H7 (cell line): Measurements from ENCODE around the gene HES5. TPM values are rescaled to one million over a fixed set of nuclear protein-coding genes. Genes with fewer than 3 reads are reported as not detected.
"Not testable (repeated sequence)": the region's sequence is repeated elsewhere in the genome, so short reads cannot be mapped to it uniquely, and the experiment has no call there.

ENCODE experiments used
- DNase-seq: peaks from one replicate; pipeline ENCODE4 v3.0.0; 2012
- H3K27me3 ChIP-seq: 2 replicates; pipeline ENCODE4 v1.6.0; 2011; ENCODE audit warnings: mild to moderate bottlenecking, low read length; ENCODE audit not compliant: control insufficient read depth, insufficient read depth
- H3K36me3 ChIP-seq: replicated peaks from 2 replicates; pipeline ENCODE4 v1.5.1; 2011; ENCODE audit warnings: low read length; ENCODE audit not compliant: control insufficient read depth, insufficient read depth
- H3K4me3 ChIP-seq: 2 replicates; pipeline ENCODE4 v1.5.1; 2011; ENCODE audit warnings: low read depth, mild to moderate bottlenecking, control low read depth, low read length, moderate library complexity; ENCODE audit not compliant: insufficient read depth
- total RNA-seq: library from RNA; depleted of rRNA; stranded (reverse); fragments of >200 nt; shearing (Covaris generic); gene quantifications from 2 replicates; pipeline ENCODE4 v1.2.3, GENCODE V29; 2014; rRNA removed

Gene HES5
- 0.07 and 0.33 TPM in 2 replicates for total RNA-seq

- peaks cover 59% of the 10 kb centered on the region for H3K27me3 ChIP-seq
- H3K4me3 ChIP-seq: peak within 1 kb of the TSS; percentile 29
- H3K36me3 ChIP-seq: no peaks in the 10 kb centered on the region
- DNase-seq: peak; percentile 92
These were observed at the start of gene HES5 for GRCh38 chr1:2529784-2530512. Gene HES5, minus strand, starts transcription at chr1:2530263. Its CDS starts 99 bp downstream, at chr1:2530164.

GRCh38 chr1:2578758-2579118, 48.7 kb upstream of the HES5 start:
- no peaks in the 10 kb centered on the region for H3K27me3 ChIP-seq
- no peak for DNase-seq
- no peak overlapping the region for H3K4me3 ChIP-seq
- H3K36me3 ChIP-seq: no peaks in the 10 kb centered on the region

- not testable (repeated sequence) for H3K27me3 ChIP-seq, DNase-seq, H3K4me3 ChIP-seq, H3K36me3 ChIP-seq
These were observed 47.6 kb upstream of the HES5 start for GRCh38 chr1:2577565-2578075.

GRCh38 chr1:2575801-2576663, 46.0 kb upstream of the HES5 start:
- no peak overlapping the region for H3K4me3 ChIP-seq
- no peaks in the 10 kb centered on the region for H3K36me3 ChIP-seq
- H3K27me3 ChIP-seq: no peaks in the 10 kb centered on the region
- no peak for DNase-seq

GRCh38 chr1:2574350-2574749, 44.3 kb upstream of the HES5 start:
- no peaks in the 10 kb centered on the region for H3K27me3 ChIP-seq
- no peak overlapping the region for H3K4me3 ChIP-seq
- no peak for DNase-seq
- H3K36me3 ChIP-seq: no peaks in the 10 kb centered on the region

GRCh38 chr1:2573250-2573920, 43.3 kb upstream of the HES5 start:
- Histone ChIP-seq H3K27me3 (no peaks in the 10 kb centered on the region), H3K36me3 (no peaks in the 10 kb centered on the region), H3K4me3 (no peak overlapping the region)
- no peak for DNase-seq

GRCh38 chr1:2571348-2571747, 41.3 kb upstream of the HES5 start:
- H3K36me3 ChIP-seq: no peaks in the 10 kb centered on the region
- no peak overlapping the region for H3K4me3 ChIP-seq
- no peaks in the 10 kb centered on the region for H3K27me3 ChIP-seq
- no peak for DNase-seq

GRCh38 chr1:2570332-2570731, 40.3 kb upstream of the HES5 start:
- no peaks in the 10 kb centered on the region for H3K36me3 ChIP-seq
- no peak for DNase-seq
- no peak overlapping the region for H3K4me3 ChIP-seq
- no peaks in the 10 kb centered on the region for H3K27me3 ChIP-seq

- H3K4me3 ChIP-seq, H3K27me3 ChIP-seq, DNase-seq, H3K36me3 ChIP-seq: not testable (repeated sequence)
These were observed 39.6 kb upstream of the HES5 start for GRCh38 chr1:2569703-2570102.

- Histone ChIP-seq H3K36me3 (no peaks in the 10 kb centered on the region), H3K4me3 (no peak overlapping the region), H3K27me3 (no peaks in the 10 kb centered on the region)
- DNase-seq: peak; percentile 55
These were observed 39.0 kb upstream of the HES5 start for GRCh38 chr1:2569060-2569459.

GRCh38 chr1:2568187-2568816, 38.2 kb upstream of the HES5 start:
- not testable (repeated sequence) for H3K27me3 ChIP-seq, H3K4me3 ChIP-seq, H3K36me3 ChIP-seq, DNase-seq

GRCh38 chr1:2567083-2567679, 37.1 kb upstream of the HES5 start:
- H3K36me3 ChIP-seq: no peaks in the 10 kb centered on the region
- no peaks in the 10 kb centered on the region for H3K27me3 ChIP-seq
- no peak overlapping the region for H3K4me3 ChIP-seq
- no peak for DNase-seq

- H3K4me3 ChIP-seq: no peak overlapping the region
- no peaks in the 10 kb centered on the region for H3K36me3 ChIP-seq
- no peaks in the 10 kb centered on the region for H3K27me3 ChIP-seq
- DNase-seq: peak; percentile 54
These were observed 36.3 kb upstream of the HES5 start for GRCh38 chr1:2566101-2567045.
